MCF 10A (cell line): Measurements from ENCODE around the gene MMP28. TPM values are rescaled to one million over a fixed set of nuclear protein-coding genes. Genes with fewer than 3 reads are reported as not detected.

Source experiments
- BruUV-seq: library from RNA; stranded (reverse); fragments of 400-500 nt; replicated peaks from 2 replicates; lab custom pipeline; 2021; lab: Mats Ljungman, UMichigan
- CTCF ChIA-PET: fragments of 300-600 bp; sonication (Branson Sonifier 250); formaldehyde crosslinking; extraction: SDS; loops from one replicate; lab custom pipeline; 2021; ENCODE audit warnings: antibody characterized with exemption, inconsistent platforms; lab: Yijun Ruan, JAX
- POLR2A ChIA-PET: fragments of 300-600, 350-650 bp; sonication (Branson Sonifier 250); formaldehyde crosslinking; extraction: SDS; loops from one replicate; lab custom pipeline; 2020; ENCODE audit warnings: antibody characterized with exemption, inconsistent platforms; lab: Yijun Ruan, JAX
- DNase-seq: peaks from one replicate; pipeline ENCODE4 v3.0.0-alpha.2; 2018; ENCODE audit not compliant: unreplicated experiment
- H3K27ac Mint-ChIP-seq: one replicate; pipeline ENCODE4 v1.8.0; 2022; ENCODE audit warnings: mild to moderate bottlenecking, low read depth, mixed read lengths; ENCODE audit not compliant: unreplicated experiment
- H3K27me3 Mint-ChIP-seq: one replicate; pipeline ENCODE4 v1.8.0; 2022; ENCODE audit warnings: mixed read lengths; ENCODE audit not compliant: insufficient read depth, unreplicated experiment
- H3K36me3 Mint-ChIP-seq: one replicate; pipeline ENCODE4 v1.8.0; 2022; ENCODE audit warnings: mild to moderate bottlenecking, moderate library complexity, mixed read lengths; ENCODE audit not compliant: insufficient read depth, unreplicated experiment
- H3K4me1 Mint-ChIP-seq: one replicate; pipeline ENCODE4 v1.8.0; 2022; ENCODE audit warnings: mixed read lengths; ENCODE audit not compliant: insufficient read depth, unreplicated experiment
- H3K4me3 Mint-ChIP-seq: one replicate; pipeline ENCODE4 v1.8.0; 2022; ENCODE audit warnings: mild to moderate bottlenecking, moderate library complexity, mixed read lengths; ENCODE audit not compliant: unreplicated experiment
- H3K9me3 Mint-ChIP-seq: one replicate; pipeline ENCODE4 v1.8.0; 2022; ENCODE audit warnings: mixed read lengths; ENCODE audit not compliant: unreplicated experiment
- intact Hi-C: fragments of 100-400 bp; cut with micrococcal nuclease; formaldehyde crosslinking; loops from 2 replicates; pipeline ENCODE4 v1.14.1; 2022
- total RNA-seq: library from RNA; stranded (reverse); gene quantifications from 2 replicates; pipeline ENCODE4 v1.2.3, GENCODE V29; 2022
- TF ChIP-seq, protein P1 (sequence below): fragments of 200-600 bp; IDR thresholded peaks from one replicate; pipeline ENCODE4 v1.8.0; 2022; ENCODE audit warnings: antibody characterized with exemption, mild to moderate bottlenecking; ENCODE audit not compliant: unreplicated experiment

Gene MMP28
- total RNA-seq, 1 experiment from 2014 or later = 27.4 TPM

- no peaks in the 10 kb centered on the region for H3K27me3 Mint-ChIP-seq
- POLR2A ChIA-PET = interaction anchor here (0.5 to 27.6 kb wide), 7 partner anchors 5 to 206 kb away, joined by 3 to 736 read pairs (median 8); partner anchors contain the start of genes MMP28, PEX12 and TAF15
- no peaks in the 10 kb centered on the region for H3K9me3 Mint-ChIP-seq
- CTCF ChIA-PET = interaction anchor here (0.6 to 6.2 kb wide), 7 partner anchors 10 to 721 kb away, joined by 3 to 48 read pairs (median 11); partner anchors contain the start of genes MMP28 and TAF15
- peak; percentile 98 for DNase-seq
- H3K4me3 Mint-ChIP-seq = peak overlapping the region; percentile 11
- no TSS peak for BruUV-seq
- peaks cover 51% of the 10 kb centered on the region for H3K4me1 Mint-ChIP-seq
- H3K36me3 Mint-ChIP-seq = peaks cover 53% of the 10 kb centered on the region
- peak overlapping the region; percentile 93 for H3K27ac Mint-ChIP-seq
- intact Hi-C loops = no loop called here
- TF ChIP-seq, protein P1, sequence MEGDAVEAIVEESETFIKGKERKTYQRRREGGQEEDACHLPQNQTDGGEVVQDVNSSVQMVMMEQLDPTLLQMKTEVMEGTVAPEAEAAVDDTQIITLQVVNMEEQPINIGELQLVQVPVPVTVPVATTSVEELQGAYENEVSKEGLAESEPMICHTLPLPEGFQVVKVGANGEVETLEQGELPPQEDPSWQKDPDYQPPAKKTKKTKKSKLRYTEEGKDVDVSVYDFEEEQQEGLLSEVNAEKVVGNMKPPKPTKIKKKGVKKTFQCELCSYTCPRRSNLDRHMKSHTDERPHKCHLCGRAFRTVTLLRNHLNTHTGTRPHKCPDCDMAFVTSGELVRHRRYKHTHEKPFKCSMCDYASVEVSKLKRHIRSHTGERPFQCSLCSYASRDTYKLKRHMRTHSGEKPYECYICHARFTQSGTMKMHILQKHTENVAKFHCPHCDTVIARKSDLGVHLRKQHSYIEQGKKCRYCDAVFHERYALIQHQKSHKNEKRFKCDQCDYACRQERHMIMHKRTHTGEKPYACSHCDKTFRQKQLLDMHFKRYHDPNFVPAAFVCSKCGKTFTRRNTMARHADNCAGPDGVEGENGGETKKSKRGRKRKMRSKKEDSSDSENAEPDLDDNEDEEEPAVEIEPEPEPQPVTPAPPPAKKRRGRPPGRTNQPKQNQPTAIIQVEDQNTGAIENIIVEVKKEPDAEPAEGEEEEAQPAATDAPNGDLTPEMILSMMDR = no peak
Observed at GRCh38 chr17:35784895-35785294, 10.5 kb downstream of the MMP28 start.

GRCh38 chr17:35780950-35781349 is 14.5 kb downstream of the MMP28 start:
- intact Hi-C loops = no loop called here
- BruUV-seq = no TSS peak
- peaks cover 53% of the 10 kb centered on the region for H3K36me3 Mint-ChIP-seq
- ChIA-PET POLR2A (interaction anchor here (26.1 to 27.6 kb wide), 3 partner anchors 6 to 28 kb away, joined by 489 to 736 read pairs (median 736); partner anchors contain the start of genes MMP28 and TAF15), CTCF (interaction anchor here (0.6 to 30.0 kb wide), 8 partner anchors 14 to 153 kb away, joined by 3 to 684 read pairs (median 5); partner anchors contain the start of gene TAF15)
- H3K4me1 Mint-ChIP-seq = peaks cover 49% of the 10 kb centered on the region
- DNase-seq = no peak
- TF ChIP-seq, protein P1 = no peak
- H3K27me3 Mint-ChIP-seq = no peaks in the 10 kb centered on the region
- H3K4me3 Mint-ChIP-seq = no peak overlapping the region
- H3K27ac Mint-ChIP-seq = no peak overlapping the region
- no peaks in the 10 kb centered on the region for H3K9me3 Mint-ChIP-seq

GRCh38 chr17:35778641-35779196 is 16.7 kb downstream of the MMP28 start:
- H3K27ac Mint-ChIP-seq = peak overlapping the region; percentile 82

More at GRCh38 chr17:35778641-35779196, 16.7 kb downstream of the MMP28 start:
- H3K36me3 Mint-ChIP-seq = peaks cover 42% of the 10 kb centered on the region
- H3K27me3 Mint-ChIP-seq = no peaks in the 10 kb centered on the region
- CTCF ChIA-PET = interaction anchor here (0.7 to 30.0 kb wide), 7 partner anchors 10 to 30 kb away, joined by 3 to 684 read pairs (median 7); partner anchors contain the start of genes MMP28 and TAF15
- intact Hi-C loops = no loop called here
- H3K4me1 Mint-ChIP-seq = peaks cover 48% of the 10 kb centered on the region
- BruUV-seq = TSS peak; percentile 66
- DNase-seq = peak; percentile 70
- H3K4me3 Mint-ChIP-seq = peak overlapping the region; percentile 62
- TF ChIP-seq, protein P1 = no peak
- H3K9me3 Mint-ChIP-seq = no peaks in the 10 kb centered on the region
- POLR2A ChIA-PET = interaction anchor here (0.9 to 27.6 kb wide), 4 partner anchors 4 to 770 kb away, joined by 4 to 736 read pairs (median 612); partner anchors contain the start of genes MMP28 and TAF15
